Nephron progenitor cell (in vitro differentiated cells): ENCODE results near the gene VEGFA.
A peak's percentile ranks its signal among the peaks of the same experiment; 100 is the strongest.

Experiments
- DNase-seq: peaks from one replicate; pipeline ENCODE4 v3.0.0; 2021
- H3K27ac Mint-ChIP-seq: 2 replicates; pipeline ENCODE4 v1.8.0; 2021; ENCODE audit warnings: mild to moderate bottlenecking, moderate library complexity, mixed read lengths
- H3K27me3 Mint-ChIP-seq: 2 replicates; pipeline ENCODE4 v1.8.0; 2021; ENCODE audit warnings: mild to moderate bottlenecking, low read depth, mixed read lengths; ENCODE audit not compliant: poor library complexity
- H3K36me3 Mint-ChIP-seq: 2 replicates; pipeline ENCODE4 v1.8.0; 2021; ENCODE audit warnings: low read depth, mixed read lengths
- H3K4me1 Mint-ChIP-seq: 2 replicates; pipeline ENCODE4 v1.8.0; 2021; ENCODE audit warnings: mixed read lengths
- H3K4me3 Mint-ChIP-seq: 2 replicates; pipeline ENCODE4 v1.8.0; 2021; ENCODE audit warnings: mild to moderate bottlenecking, moderate library complexity, mixed read lengths
- H3K9me3 Mint-ChIP-seq: 2 replicates; pipeline ENCODE4 v1.8.0; 2021; ENCODE audit warnings: mild to moderate bottlenecking, moderate library complexity, mixed read lengths
- CTCF ChIP-seq: fragments of 200-600 bp; sonication (generic); IDR thresholded peaks from 2 replicates; pipeline ENCODE4 v1.5.0; 2021; ENCODE audit warnings: antibody characterized with exemption

Gene VEGFA

GRCh38 chr6:43801495-43802181 lies 31.6 kb downstream of the VEGFA start:
- no peaks in the 10 kb centered on the region for H3K36me3 Mint-ChIP-seq

GRCh38 chr6:43803055-43803782 lies 33.2 kb downstream of the VEGFA start:
- TF ChIP-seq CTCF = no peak
- no peak for DNase-seq
- peaks cover 20% of the 10 kb centered on the region for H3K4me1 Mint-ChIP-seq
- H3K27me3 Mint-ChIP-seq = peaks cover 16% of the 10 kb centered on the region
- no peak overlapping the region for H3K4me3 Mint-ChIP-seq
- H3K27ac Mint-ChIP-seq = no peak overlapping the region
- H3K36me3 Mint-ChIP-seq = no peaks in the 10 kb centered on the region
- no peaks in the 10 kb centered on the region for H3K9me3 Mint-ChIP-seq

More at GRCh38 chr6:43801495-43802181, 31.6 kb downstream of the VEGFA start:
- TF ChIP-seq CTCF = peak; percentile 0
- Mint-ChIP-seq H3K27me3 (peaks cover 19% of the 10 kb centered on the region), H3K4me1 (peaks cover 8% of the 10 kb centered on the region), H3K9me3 (no peaks in the 10 kb centered on the region), H3K4me3 (no peak overlapping the region), H3K27ac (no peak overlapping the region)
- no peak for DNase-seq

- no peak overlapping the region for H3K4me3 Mint-ChIP-seq
- no peak for DNase-seq
- H3K27me3 Mint-ChIP-seq = peaks cover 16% of the 10 kb centered on the region
- H3K36me3 Mint-ChIP-seq = no peaks in the 10 kb centered on the region
- peaks cover 15% of the 10 kb centered on the region for H3K4me1 Mint-ChIP-seq
- H3K27ac Mint-ChIP-seq = no peak overlapping the region
- TF ChIP-seq CTCF = no peak
- H3K9me3 Mint-ChIP-seq = no peaks in the 10 kb centered on the region
Observed at GRCh38 chr6:43803783-43804549, 34.0 kb downstream of the VEGFA start.

- no peaks in the 10 kb centered on the region for H3K36me3 Mint-ChIP-seq
- no peak overlapping the region for H3K27ac Mint-ChIP-seq
- H3K9me3 Mint-ChIP-seq = no peaks in the 10 kb centered on the region
- peaks cover 15% of the 10 kb centered on the region for H3K4me1 Mint-ChIP-seq
- no peak for DNase-seq
- TF ChIP-seq CTCF = no peak
- peaks cover 15% of the 10 kb centered on the region for H3K27me3 Mint-ChIP-seq
- no peak overlapping the region for H3K4me3 Mint-ChIP-seq
Observed at GRCh38 chr6:43804550-43805223, 34.7 kb downstream of the VEGFA start.

GRCh38 chr6:43805699-43806042 lies 35.7 kb downstream of the VEGFA start:
- DNase-seq = no peak
- Mint-ChIP-seq H3K36me3 (no peaks in the 10 kb centered on the region), H3K4me3 (no peak overlapping the region), H3K27ac (no peak overlapping the region), H3K4me1 (peaks cover 15% of the 10 kb centered on the region), H3K9me3 (no peaks in the 10 kb centered on the region), H3K27me3 (peaks cover 10% of the 10 kb centered on the region)
- TF ChIP-seq CTCF = no peak
